Epithelial cell of prostate (primary cell): Measurements from ENCODE around the gene WNK1.

Experiments
- DNase-seq: peaks from one replicate; pipeline ENCODE4 v3.0.0-alpha.2; 2011; ENCODE audit warnings: low read depth, low spot score
- H3K27ac ChIP-seq: fragments of 450-650 bp; 2 replicates; pipeline ENCODE4 v1.5.1; 2017; ENCODE audit warnings: mild to moderate bottlenecking

The WNK1 gene

DNA sequence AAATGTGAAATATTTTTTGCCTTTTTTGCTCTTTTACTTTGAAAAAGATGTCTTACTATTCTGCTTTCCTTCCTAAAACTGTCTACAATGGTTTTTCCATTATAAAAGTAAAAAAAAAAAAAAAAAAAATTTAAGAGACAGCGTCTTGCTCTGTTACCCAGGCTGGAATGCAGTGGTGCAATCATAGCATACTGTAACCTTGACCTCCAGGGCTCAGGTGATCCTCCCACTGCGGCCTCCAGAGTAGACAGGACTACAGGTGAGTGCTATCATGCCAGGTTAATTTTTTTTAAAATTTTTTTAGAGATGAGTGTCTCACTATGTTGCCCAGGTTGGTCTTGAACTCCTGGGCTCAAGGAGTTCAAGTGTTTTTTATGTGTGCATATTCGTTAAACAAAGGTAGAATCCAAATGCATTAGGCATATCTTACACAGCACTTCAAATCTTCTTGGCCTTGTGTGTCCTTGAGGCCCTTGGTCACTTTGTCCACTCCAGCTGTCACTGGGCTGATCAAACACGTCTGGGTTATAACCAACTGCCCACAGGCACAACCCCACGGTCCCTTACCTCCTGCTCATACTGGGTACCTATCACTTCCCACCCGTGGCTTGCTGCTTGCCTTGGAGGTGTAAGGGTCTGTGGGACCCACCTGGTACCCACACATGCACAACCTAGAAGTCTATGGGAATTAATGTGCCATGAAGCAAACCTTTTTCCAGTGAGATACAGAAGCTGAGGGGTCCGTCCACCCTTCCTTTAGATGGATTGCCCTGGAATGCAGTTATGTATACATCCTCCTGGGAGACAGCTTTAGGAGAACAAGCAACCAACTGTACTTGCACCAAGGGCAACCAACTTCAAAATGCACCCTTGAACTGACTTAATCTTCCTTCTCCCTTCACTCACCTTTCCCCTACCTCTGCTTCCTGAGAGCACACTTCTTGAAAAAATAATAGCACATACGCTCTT is 184.3 kb downstream of the WNK1 start:
- no peak for DNase-seq
- no peak overlapping the region for H3K27ac ChIP-seq

DNA sequence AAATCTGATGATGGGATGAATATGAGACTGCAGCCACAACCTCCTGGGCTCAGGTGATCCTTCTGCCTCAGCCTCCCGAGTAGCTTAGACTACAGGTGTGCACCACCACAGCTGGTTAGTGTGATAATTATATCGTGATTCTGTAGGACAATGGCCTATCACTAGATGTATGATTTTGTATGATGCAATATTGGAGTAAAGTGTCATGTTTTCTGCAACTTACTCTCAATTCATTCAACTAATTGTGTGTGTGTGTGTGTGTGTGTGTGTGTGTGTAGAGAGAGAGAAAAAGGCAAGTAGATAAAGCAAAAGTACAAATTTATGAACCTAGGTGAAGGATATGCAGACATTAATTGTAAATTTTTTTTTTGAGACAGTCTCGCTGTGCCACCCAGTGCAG is 186.4 kb downstream of the WNK1 start:
- no peak overlapping the region for H3K27ac ChIP-seq
- no peak for DNase-seq

DNA sequence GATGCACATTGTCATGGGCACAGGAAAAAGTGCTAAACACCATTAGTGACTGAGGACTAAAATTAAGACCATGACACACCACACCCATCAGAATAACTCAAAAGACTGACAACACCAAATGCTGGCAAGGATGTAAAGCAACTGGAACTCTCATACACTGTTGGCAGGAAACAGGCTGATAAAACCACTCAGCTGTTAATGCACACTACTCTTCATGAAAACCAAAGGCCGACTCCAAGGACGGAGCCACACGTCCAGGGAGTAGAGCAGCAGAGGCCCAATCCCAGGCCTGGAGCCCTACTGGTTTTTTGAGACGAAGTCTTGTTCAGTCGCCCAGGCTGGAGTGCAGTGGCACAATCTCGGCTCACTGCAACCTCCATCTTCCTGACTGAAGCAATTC is 190.7 kb downstream of the WNK1 start:
- no peak overlapping the region for H3K27ac ChIP-seq
- no peak for DNase-seq

DNA sequence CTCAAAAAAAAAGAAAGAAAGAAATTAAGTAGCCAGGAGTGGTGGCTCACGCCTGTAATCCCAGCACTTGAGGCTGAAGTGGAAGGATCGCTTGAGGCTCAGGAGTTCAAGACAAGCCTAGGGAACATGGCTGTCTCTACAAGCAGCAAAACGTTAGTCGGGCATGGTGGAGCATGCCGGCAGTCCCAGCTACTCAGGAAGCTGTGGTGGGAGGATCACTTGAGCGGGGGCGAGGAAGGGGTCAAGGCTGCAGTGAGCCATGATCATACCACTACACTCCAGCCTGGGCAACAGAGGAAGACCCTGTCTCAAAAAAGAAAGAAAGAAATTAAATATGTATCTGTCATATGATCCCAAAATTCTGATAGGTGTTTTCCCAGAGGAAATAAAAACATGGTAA is 191.8 kb downstream of the WNK1 start:
- no peak for DNase-seq
- no peak overlapping the region for H3K27ac ChIP-seq

GRCh38 chr12:946212-946611 is 193.8 kb downstream of the WNK1 start:
- H3K27ac ChIP-seq = no peak overlapping the region
- no peak for DNase-seq

GRCh38 chr12:946631-947030 is 194.3 kb downstream of the WNK1 start:
- no peak for DNase-seq
- no peak overlapping the region for H3K27ac ChIP-seq

GRCh38 chr12:948238-948637 is 195.9 kb downstream of the WNK1 start:
- DNase-seq = no peak
- H3K27ac ChIP-seq = peak overlapping the region; percentile 96

DNA sequence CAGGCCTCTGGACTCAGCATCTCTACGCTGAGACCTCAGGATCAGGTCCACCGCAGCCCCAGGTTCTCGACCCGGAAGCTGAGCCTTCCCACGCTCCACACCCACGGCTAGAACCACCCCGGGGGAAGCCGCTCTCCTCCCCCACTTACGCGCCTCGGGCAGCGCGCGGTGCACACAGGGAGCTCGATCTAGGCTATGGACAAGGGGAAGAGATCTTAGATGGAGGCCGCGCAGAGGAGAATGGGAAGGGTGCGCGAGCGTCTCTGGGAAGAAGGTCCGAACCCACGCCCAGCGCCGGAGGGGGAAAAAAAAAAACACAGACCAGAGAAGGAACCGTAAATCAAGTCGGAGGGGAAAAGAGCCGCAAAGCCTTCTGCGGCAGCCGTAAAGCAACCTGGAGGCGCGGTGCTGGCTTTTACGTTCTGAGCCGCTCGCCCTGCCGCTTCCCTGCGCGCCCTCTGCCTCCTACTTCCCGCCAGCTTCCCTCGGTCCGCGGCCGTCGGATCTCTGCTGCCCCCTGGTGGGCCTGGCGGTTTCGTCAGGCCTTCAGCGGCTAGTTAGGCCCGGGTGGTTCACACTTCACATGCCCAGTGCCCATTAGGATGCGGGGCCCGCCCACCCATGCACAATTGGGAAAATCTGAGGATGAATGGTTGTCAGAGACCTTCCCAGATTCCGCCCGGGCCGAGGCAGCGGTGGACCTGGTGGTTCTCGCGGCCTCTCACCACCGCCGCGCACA is 197.2 kb downstream of the WNK1 start, which contains the start of gene RAD52:
TSS of gene RAD52 (minus strand) at position 242 of the 739 bp plus-strand sequence. CDS start 16,636 bp downstream, outside the sequence.
- peak within 1 kb of the TSS; percentile 96 for H3K27ac ChIP-seq
- DNase-seq = peak; percentile 95

DNA sequence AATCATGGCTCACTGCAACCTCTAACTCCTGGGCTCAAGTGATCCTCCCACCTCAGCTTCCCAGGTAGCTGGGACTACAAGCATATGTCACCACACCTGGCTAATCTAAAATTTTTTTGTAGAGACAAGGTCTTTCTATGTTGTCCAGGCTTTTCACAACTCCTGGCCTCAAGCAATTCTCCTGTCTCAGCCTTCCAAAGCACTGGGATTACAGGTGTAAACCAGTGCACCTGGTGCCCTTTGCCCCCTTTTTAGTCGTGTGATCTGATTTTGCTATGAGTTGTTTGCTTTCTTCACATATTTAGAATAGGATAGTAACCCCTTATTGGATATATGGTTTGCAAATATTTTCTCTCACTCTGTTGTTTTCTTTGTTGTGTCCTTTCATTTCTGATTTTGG is 198.8 kb downstream of the WNK1 start:
- no peak for DNase-seq
- no peak overlapping the region for H3K27ac ChIP-seq

- peak overlapping the region; percentile 76 for H3K27ac ChIP-seq
- peak; percentile 56 for DNase-seq
Measured at GRCh38 chr12:953776-954175, 201.4 kb downstream of the WNK1 start.

DNA sequence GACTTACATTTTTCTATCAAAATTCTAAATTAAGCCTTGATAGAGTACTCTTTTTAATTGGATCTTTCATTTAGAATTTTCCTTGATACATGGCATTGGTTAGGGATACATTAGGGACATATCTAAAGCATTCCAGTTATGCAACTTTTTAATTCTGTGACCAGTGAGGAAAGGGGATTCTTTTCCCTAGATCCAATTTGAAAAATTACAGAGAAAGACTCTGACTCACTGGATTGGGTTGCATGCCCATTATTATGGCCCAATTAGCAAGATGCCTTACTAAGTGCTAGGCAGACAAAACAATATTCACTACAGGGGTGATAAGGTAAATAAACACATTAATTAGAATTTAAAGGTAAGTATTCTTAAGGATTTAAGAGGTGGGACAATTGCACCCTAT is 202.4 kb downstream of the WNK1 start:
- no peak for DNase-seq
- peak overlapping the region; percentile 76 for H3K27ac ChIP-seq

DNA sequence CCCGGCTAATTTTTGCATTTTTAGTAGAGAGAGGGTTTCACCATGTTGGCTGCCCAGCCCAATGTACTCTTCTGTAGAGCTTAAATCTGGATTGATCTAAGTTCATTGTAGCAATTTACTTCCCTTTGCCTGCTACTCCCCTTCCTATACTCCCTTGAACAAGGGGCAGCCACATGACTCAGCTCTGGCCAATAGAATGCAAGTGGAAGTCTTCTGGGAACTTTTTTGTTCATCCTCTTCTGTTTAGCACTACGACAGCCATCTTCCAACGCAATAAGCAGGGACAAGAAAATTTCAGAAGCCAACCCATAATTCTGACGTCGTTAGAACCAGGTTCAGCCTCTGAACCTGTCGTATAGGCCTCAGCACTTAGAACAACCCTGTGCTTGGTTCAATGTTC is 203.6 kb downstream of the WNK1 start:
- no peak for DNase-seq

GRCh38 chr12:958588-959123 is 206.3 kb downstream of the WNK1 start:
- no peak overlapping the region for H3K27ac ChIP-seq
- DNase-seq = no peak

More for the DNA sequence above, 203.6 kb downstream of the WNK1 start:
- no peak overlapping the region for H3K27ac ChIP-seq
